H7 (cell line): Measurements from ENCODE around the gene IQSEC3. TPM values are rescaled to one million over a fixed set of nuclear protein-coding genes. Genes with fewer than 3 reads are reported as not detected.
A peak's percentile ranks its signal among the peaks of the same experiment; 100 is the strongest.

Experiments
- DNase-seq: peaks from one replicate; pipeline ENCODE4 v3.0.0; 2012
- H3K27me3 ChIP-seq: 2 replicates; pipeline ENCODE4 v1.6.0; 2011; ENCODE audit warnings: mild to moderate bottlenecking, low read length; ENCODE audit not compliant: control insufficient read depth, insufficient read depth
- H3K36me3 ChIP-seq: replicated peaks from 2 replicates; pipeline ENCODE4 v1.5.1; 2011; ENCODE audit warnings: low read length; ENCODE audit not compliant: control insufficient read depth, insufficient read depth
- H3K4me3 ChIP-seq: 2 replicates; pipeline ENCODE4 v1.5.1; 2011; ENCODE audit warnings: low read depth, mild to moderate bottlenecking, control low read depth, low read length, moderate library complexity; ENCODE audit not compliant: insufficient read depth
- total RNA-seq: library from RNA; depleted of rRNA; stranded (reverse); fragments of >200 nt; shearing (Covaris generic); gene quantifications from 2 replicates; pipeline ENCODE4 v1.2.3, GENCODE V29; 2014

Gene IQSEC3
- total RNA-seq, 1 experiment from 2014 or later: 0.45 TPM

DNA sequence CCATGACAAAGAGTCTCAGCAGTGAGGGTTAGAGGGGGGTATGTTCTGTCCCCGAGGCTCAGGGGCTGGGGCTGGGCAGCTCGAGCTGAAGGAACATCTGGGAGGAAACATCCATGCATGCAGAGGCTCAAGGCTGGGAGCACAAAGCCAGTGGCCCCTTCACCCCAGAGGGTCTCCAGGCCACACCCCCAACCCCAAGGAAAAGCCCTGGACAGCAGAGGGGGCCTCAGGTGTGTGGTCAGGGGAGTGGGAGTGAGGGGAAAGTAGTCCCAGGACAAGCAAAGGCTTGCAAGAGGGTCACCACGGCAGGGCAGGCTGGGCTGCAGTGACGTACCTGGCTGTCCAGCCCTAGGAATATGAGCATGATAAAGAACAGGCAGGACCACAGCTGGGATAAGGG lies 129.9 kb downstream of the IQSEC3 start:
- Histone ChIP-seq H3K27me3 (peaks cover 12% of the 10 kb centered on the region), H3K4me3 (no peak overlapping the region), H3K36me3 (no peaks in the 10 kb centered on the region)
- no peak for DNase-seq

DNA sequence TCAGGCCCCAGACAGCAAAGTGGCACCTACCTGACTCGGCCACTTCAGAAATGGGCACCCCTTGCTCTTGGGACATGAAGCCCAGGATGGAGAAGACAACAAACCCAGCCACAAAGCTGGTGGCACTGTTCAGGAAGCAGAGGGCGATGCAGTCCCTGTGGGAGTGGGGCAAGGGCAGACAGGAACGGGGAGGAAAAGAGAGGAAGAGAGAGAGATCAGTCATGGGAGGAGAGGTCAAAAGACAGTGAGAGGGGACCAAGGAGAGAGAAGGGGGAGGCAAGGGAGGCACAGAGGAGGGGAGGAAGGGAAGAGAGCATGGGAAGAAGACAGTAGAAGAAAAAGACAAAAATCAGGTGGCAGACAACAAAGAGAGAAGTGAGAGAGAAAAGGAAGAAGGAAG lies 130.8 kb downstream of the IQSEC3 start:
- no peak overlapping the region for H3K4me3 ChIP-seq
- no peaks in the 10 kb centered on the region for H3K36me3 ChIP-seq
- DNase-seq: no peak
- H3K27me3 ChIP-seq: peaks cover 20% of the 10 kb centered on the region

DNA sequence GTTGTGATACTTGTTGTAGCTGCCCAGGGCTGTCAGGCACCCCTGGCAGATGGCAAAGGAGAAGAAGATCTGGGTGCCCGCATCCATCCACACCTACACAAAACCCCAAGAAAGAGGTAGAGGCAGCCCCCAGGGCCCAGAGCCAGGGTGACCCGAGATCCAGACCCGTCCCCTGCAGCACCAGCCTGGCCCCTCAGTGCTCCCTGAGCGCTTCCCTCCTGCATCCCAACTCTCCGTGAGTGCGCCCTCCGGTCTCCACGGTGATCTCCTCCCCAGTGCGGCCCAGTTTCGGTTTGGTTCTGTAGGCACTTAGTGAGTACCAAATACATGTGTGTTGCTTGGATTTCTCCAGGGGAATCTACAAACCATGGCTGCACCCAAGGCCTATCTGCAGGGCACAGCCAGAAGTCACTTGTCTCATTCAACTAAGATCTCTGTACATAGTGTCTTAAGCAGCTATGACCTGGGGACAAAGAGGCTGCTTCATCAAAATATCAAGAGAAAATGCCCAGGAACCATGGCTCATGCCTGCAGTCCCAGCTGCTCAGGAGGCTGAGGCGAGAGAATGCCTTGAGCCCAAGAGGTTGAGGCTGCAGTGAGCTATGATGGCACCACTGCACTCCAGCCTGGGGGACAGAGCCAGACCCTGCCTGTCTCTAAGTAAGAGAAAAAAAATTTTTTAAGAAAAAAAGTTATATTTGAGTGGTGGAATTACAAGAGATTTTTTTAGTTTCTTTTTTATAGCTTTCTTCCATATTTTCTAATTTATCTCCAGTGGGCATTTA lies 131.5 kb downstream of the IQSEC3 start:
- Histone ChIP-seq H3K4me3 (no peak overlapping the region), H3K27me3 (peaks cover 27% of the 10 kb centered on the region), H3K36me3 (no peaks in the 10 kb centered on the region)
- no peak for DNase-seq

DNA sequence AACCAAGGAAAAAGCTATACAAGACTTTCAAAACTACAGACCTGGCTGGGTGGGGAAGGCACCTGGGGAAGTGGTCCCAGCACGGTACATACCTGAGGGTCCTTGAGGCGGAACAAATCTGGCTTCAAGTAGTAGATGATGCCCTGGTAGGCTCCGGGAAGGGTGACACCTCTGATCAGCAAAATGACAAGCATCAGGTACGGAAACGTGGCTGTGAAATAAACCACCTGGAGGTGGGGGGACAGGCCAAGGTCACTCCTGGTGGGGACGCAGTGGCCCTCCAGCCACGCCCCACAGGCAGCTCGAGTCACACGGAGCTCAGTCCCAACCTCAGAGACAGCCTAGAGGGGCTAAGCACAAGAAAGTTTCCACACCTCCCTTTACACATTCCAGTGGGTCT lies 132.1 kb downstream of the IQSEC3 start:
- no peak for DNase-seq
- Histone ChIP-seq H3K4me3 (no peak overlapping the region), H3K27me3 (peaks cover 33% of the 10 kb centered on the region)

DNA sequence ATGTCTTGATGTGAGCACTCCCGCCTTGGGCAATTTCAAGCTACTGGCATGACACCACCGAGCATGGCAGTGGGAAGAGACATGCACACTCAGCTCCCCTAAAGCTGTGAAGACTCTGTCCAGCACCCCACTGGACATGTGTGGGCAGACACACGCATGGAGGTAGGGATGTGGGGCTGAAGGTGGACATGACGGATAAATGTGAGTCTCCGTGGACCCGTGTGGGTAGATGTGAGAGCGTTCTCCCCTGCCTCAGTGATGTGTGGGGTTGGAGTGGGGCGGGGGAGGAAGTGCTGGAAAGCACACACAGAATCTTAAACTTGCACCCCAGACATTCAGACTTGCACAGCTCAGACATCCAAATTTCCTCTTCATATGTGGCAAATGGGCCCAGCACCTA lies 134.8 kb downstream of the IQSEC3 start:
- Histone ChIP-seq H3K36me3 (no peaks in the 10 kb centered on the region), H3K4me3 (no peak overlapping the region), H3K27me3 (peaks cover 45% of the 10 kb centered on the region)
- no peak for DNase-seq

More for the DNA sequence above, 132.1 kb downstream of the IQSEC3 start:
- H3K36me3 ChIP-seq: no peaks in the 10 kb centered on the region

DNA sequence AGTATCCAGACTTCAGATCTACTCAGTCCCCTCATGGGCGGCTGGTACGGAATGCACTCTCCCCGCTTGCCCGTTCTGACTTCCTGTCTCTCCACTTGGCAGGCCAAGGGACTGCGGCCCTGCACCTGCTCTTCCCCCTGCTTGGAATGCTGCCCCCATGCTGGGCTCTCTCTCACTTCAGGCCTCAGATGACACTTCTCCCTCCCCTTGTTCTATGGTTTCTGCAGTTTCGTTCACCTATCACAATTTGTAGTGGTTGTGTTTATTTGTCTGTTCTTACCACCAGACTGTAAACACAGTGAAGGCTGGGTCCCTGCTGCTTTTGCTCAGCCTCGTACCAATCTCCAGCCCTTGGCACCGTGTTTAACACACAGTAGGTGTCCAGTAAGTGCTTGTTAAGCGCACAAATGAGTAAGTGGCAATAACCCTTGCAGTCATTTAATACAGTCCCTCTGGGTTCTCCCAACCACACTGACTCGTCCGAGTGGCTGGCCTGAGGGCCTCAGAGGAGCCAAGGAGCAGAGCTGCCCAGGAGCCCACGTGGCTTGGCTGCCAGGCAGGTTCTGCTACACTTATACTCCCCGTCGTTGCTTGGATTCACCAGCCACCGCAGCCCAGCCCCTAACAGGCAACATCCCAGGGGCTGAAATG lies 135.6 kb downstream of the IQSEC3 start:
- H3K27me3 ChIP-seq: peaks cover 45% of the 10 kb centered on the region
- peak; percentile 90 for DNase-seq
- no peak overlapping the region for H3K4me3 ChIP-seq
- no peaks in the 10 kb centered on the region for H3K36me3 ChIP-seq

DNA sequence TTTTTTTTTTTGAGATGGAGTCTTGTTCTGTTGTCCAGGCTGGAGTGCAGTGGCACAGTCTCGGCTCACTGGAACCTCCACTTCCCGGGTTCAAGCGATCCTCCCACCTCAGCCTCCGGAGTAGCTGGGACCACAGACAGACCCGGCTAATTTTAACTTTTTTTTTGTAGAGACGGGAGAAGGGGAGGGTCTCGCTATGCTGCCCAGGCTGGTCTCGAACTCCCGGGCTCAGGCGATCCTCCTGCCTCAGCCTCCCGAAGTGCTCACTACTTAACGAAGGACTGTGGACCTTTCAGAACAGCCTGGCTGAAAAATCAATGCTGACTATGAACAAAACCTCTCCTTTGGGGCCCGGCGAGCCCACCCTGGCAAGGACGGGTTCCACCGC lies 136.5 kb downstream of the IQSEC3 start:
- Histone ChIP-seq H3K4me3 (peak overlapping the region; percentile 62), H3K36me3 (no peaks in the 10 kb centered on the region), H3K27me3 (peaks cover 48% of the 10 kb centered on the region)
- no peak for DNase-seq

DNA sequence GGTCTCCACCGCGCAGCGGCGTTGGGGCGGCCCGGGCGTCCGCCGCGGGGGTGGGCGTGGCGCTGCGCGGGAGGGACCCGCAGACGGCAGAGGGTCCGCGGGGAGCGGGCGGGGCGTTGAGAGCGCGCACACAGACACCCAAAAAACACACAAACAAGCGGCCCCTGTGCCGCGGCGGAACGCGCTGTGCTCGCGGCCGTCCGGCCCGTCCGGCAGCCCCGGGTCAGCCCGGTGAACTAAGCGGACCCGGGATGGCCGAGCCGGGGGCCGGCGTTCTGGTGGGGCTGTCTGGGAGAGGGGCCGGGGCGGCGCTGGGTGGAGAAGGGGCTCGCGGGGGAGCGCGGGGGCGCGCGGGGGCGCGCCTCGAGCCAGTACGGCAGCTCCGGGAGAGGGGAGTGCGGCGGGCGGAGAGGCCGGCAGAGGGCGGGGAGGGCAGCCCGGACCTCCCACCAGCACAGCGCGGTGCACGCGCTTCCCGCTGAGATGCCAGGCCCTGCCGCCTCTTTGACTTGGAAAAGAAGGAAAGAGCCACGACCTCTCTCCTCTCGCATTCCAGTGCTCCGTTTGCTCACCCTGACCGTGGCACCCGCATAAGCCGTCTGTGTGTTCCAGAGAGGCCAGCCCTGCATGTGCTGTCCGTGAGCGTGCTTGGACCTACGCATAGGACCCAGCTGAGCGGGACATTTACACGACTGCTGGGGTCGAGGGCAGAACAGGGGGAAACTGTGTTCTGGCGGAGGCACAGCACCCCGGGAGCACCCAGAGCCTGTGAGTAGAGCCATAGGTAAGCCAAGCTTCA lies 137.1 kb downstream of the IQSEC3 start:
- peak; percentile 95 for DNase-seq
- Histone ChIP-seq H3K4me3 (peak overlapping the region; percentile 62), H3K27me3 (peaks cover 48% of the 10 kb centered on the region), H3K36me3 (no peaks in the 10 kb centered on the region)

DNA sequence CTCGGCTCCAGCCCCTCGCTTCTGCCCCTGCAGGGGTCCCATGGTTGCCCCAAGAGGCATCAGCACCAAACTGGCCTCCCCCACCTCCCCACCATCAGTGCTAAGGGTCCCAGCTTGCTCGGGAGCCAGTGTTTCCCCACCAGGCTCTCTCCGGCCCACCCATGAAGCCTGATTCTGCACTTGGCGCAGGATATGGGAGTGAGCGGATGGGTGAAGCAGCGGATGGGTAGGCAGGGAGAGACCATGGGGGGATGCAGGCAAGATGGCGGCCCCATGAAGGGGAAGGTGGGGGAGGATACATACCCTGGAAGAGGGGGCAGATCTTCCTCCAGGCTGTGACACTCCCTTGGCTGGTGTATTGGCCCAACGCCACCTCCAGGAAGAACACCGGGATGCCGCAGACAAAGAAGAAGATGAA lies 137.7 kb downstream of the IQSEC3 start:
- DNase-seq: peak; percentile 60
- peaks cover 48% of the 10 kb centered on the region for H3K27me3 ChIP-seq
- peak overlapping the region; percentile 62 for H3K4me3 ChIP-seq
- no peaks in the 10 kb centered on the region for H3K36me3 ChIP-seq

DNA sequence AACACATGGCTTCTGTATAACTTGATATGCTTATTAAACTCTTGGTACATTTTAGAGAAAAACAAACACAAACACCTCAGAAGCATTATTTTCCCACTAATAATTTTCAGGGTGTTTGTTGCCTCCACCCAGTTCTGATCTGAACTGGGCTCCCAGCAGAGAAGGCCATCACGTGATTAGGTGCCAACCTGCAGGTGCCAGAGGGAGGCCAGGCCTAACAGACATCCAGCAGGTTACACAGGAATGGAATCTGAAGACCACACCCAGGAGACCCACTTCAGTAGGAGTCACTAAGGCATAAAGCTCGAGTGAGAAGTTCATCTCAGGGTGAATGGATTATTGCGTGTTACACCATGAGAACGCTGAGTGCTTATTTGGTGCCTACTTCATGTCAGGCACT lies 138.5 kb downstream of the IQSEC3 start:
- Histone ChIP-seq H3K36me3 (no peaks in the 10 kb centered on the region), H3K4me3 (no peak overlapping the region), H3K27me3 (peaks cover 45% of the 10 kb centered on the region)
- DNase-seq: no peak

DNA sequence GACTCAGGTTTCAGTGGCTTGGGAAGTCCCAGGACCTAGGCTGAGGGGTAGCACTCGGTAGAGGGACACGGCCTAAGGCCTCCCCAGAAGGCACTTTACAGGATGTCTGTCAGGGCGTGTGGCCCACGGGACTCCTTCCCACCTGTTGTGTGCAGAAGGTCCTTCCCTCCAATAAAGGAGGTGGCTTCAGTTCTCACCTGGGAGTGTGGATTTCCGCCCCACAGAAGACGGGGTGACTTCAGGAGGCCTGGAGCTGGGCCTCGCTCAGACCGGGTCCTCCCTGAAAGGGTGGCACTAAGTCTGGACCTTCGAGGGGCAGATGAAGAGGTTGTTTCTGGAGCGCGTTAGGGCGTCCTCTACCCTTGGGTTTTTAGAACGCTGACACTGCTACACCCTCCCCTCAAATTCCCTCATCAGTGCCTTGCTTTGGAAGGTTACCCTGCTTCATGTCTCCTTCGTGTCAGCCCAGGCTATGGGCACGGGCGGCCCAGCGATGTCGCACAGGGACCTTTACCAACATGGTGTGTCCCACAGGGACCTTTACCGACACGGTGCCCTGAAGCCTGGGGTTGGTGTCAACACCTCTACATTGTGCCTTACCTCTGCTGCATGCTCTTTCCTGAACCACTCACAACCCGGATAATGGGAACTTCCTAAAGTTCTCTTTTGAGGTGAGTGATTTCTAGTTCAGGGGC lies 140.3 kb downstream of the IQSEC3 start:
- Histone ChIP-seq H3K27me3 (peaks cover 38% of the 10 kb centered on the region), H3K4me3 (no peak overlapping the region), H3K36me3 (no peaks in the 10 kb centered on the region)
- DNase-seq: no peak

DNA sequence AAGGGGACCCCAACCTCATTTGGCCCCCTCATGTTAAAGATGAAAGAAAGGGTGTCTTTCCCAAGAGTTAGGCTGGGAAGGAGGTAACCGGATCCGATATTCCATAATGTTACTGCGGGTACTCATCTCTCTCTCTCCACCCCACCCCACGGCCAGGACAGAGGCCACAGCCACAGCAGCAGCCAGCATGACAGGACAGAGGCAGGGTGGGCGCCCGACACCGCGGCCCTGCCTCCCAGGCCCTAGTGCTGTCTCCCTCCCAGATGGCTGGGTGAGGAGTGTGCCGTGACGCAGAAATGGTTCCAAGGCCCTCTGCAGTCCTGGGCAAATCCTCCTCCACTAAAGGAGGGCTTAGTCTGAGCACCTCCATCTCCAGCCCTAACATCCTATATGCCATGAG lies 141.2 kb downstream of the IQSEC3 start:
- DNase-seq: no peak
- H3K4me3 ChIP-seq: no peak overlapping the region

DNA sequence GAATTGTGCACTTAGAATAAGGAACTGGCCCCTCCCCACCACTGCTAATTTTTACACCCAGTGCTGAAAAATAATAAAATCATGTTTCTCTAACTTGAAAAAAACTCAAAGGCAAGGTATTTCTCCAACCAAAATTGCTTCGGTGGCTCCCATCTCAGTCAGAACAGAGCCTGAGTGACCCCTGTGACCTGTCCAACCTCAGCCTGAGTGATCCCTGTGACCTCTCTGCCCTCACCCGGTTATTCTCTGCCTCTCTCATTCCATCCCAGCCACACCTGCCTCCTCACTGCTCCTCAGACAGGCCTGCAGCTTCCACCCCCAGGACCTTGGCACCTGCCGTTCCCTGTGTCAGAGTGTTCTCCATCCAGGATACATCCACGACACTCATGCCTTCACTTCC lies 142.2 kb downstream of the IQSEC3 start:
- H3K4me3 ChIP-seq: no peak overlapping the region
- H3K27me3 ChIP-seq: peaks cover 33% of the 10 kb centered on the region
- no peak for DNase-seq
- H3K36me3 ChIP-seq: no peaks in the 10 kb centered on the region

More for the DNA sequence above, 141.2 kb downstream of the IQSEC3 start:
- Histone ChIP-seq H3K27me3 (peaks cover 33% of the 10 kb centered on the region), H3K36me3 (no peaks in the 10 kb centered on the region)

DNA sequence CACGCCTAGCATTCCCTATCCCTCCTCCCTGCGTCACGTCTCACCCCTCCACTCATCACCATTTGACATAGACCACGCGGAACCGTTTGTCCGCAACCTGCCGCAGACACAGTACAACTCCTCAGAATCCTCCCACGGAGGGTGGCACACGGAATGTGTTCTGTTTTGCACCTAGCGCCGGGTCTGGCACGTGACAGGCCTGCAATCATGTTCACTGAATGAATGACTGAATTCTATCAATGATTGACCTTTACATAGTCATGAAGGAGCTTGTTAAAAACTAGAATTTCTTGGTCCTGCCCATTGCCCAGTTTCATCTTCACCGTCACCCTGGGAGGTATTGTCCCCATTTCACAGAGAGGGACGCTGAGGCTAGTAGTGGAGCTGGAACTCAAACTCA lies 142.7 kb downstream of the IQSEC3 start:
- no peak overlapping the region for H3K4me3 ChIP-seq
- H3K27me3 ChIP-seq: peaks cover 32% of the 10 kb centered on the region
- no peak for DNase-seq
- H3K36me3 ChIP-seq: no peaks in the 10 kb centered on the region
